Measurements from ENCODE around the gene ZBTB16. TPM values are rescaled to one million over a fixed set of nuclear protein-coding genes. Genes with fewer than 3 reads are reported as not detected.

ZBTB16 gene
- total and polyA plus RNA-seq, 4 donors = 8.9 to 140 (median 34.5) TPM

- 42% methylated on average over 8 of the region's 8 CpGs for WGBS
- no peaks in the 10 kb centered on the region for H3K36me3 ChIP-seq (ENCODE audit: control insufficient read depth in 4 of 4, insufficient read depth in 3 of 4, low read depth in 1 of 4, low read length in 3 of 4)
- H3K4me1 ChIP-seq (ENCODE audit: control insufficient read depth in 4 of 4, insufficient read depth in 4 of 4, low read length in 3 of 4) = peaks cover 37 to 94% (median 81%) of the 10 kb centered on the region in 4 donors
- no peak for DNase-seq (ENCODE audit: low spot score)
- no peak overlapping the region for H3K9ac ChIP-seq (ENCODE audit: low read depth in 1 of 2, low read length in 2 of 2)
- no peaks in the 10 kb centered on the region for H3K27me3 ChIP-seq (ENCODE audit: control insufficient read depth in 4 of 4, insufficient read depth in 4 of 4, low read length in 3 of 4)
- no peak overlapping the region for H3K4me3 ChIP-seq (ENCODE audit: low read depth in 1 of 3, low read length in 3 of 3)
- TF ChIP-seq RAD21 (IDR thresholded peaks at IDR 0.05) = peak; percentile 36 to 58
- peak; percentile 40 to 44 for TF ChIP-seq JUND (IDR thresholded peaks at IDR 0.05)
- no peak for TF ChIP-seq GABPA (IDR thresholded peaks at IDR 0.05 in 1 of 2, conservative IDR thresholded peaks at IDR 0.05 in 1 of 2)
- no peak for TF ChIP-seq CTCF (IDR thresholded peaks at IDR 0.05; ENCODE audit: low read depth, low read length, missing input control)
- peak; percentile 67 to 74 for TF ChIP-seq RXRA (IDR thresholded peaks at IDR 0.05)
- TF ChIP-seq HNF4A (conservative IDR thresholded peaks at IDR 0.05) = peak; percentile 59 to 75
- TF ChIP-seq REST (IDR thresholded peaks at IDR 0.05) = no peak
- TF ChIP-seq YY1 (IDR thresholded peaks at IDR 0.05) = peak; percentile 43
- TF ChIP-seq SP1 (IDR thresholded peaks at IDR 0.05) = peak; percentile 71
- TF ChIP-seq EGR1 (IDR thresholded peaks at IDR 0.05; ENCODE audit: low read depth in 2 of 2) = no peak
- peak overlapping the region; percentile 16 to 58 for H3K27ac ChIP-seq (ENCODE audit: low read depth in 1 of 2, low read length in 2 of 2)
- H3K9me3 ChIP-seq (ENCODE audit: control insufficient read depth in 4 of 4, low read length in 3 of 4) = no peaks in the 10 kb centered on the region
Observed at GRCh38 chr11:114176321-114176720, 116.8 kb downstream of the ZBTB16 start.

- Histone ChIP-seq H3K27ac (ENCODE audit: low read depth in 1 of 2, low read length in 2 of 2) (peak overlapping the region; percentile 50 to 75), H3K27me3 (ENCODE audit: control insufficient read depth in 4 of 4, insufficient read depth in 4 of 4, low read length in 3 of 4) (no peaks in the 10 kb centered on the region), H3K36me3 (ENCODE audit: control insufficient read depth in 4 of 4, insufficient read depth in 3 of 4, low read depth in 1 of 4, low read length in 3 of 4) (no peaks in the 10 kb centered on the region), H3K4me3 (ENCODE audit: low read depth in 1 of 3, low read length in 3 of 3) (no peak overlapping the region), H3K9me3 (ENCODE audit: control insufficient read depth in 4 of 4, low read length in 3 of 4) (no peaks in the 10 kb centered on the region), H3K9ac (ENCODE audit: low read depth in 1 of 2, low read length in 2 of 2) (peak overlapping the region in 1 of 2 donors; percentile 56), H3K4me1 (ENCODE audit: control insufficient read depth in 4 of 4, insufficient read depth in 4 of 4, low read length in 3 of 4) (peaks cover 35 to 96% (median 78%) of the 10 kb centered on the region in 4 donors)
- TF ChIP-seq TAF1 (conservative IDR thresholded peaks at IDR 0.05) (no peak), GABPA (IDR thresholded peaks at IDR 0.05 in 1 of 2, conservative IDR thresholded peaks at IDR 0.05 in 1 of 2) (no peak), RXRA (IDR thresholded peaks at IDR 0.05) (no peak), REST (IDR thresholded peaks at IDR 0.05) (no peak), HNF4A (conservative IDR thresholded peaks at IDR 0.05) (no peak), FOXA2 (IDR thresholded peaks at IDR 0.05) (no peak), NR2F2 (IDR thresholded peaks at IDR 0.05) (no peak), JUND (IDR thresholded peaks at IDR 0.05) (no peak), ATF3 (IDR thresholded peaks at IDR 0.05) (no peak), FOXA1 (IDR thresholded peaks at IDR 0.05) (no peak), ZBTB33 (IDR thresholded peaks at IDR 0.05) (no peak), RAD21 (IDR thresholded peaks at IDR 0.05) (no peak), MAX (IDR thresholded peaks at IDR 0.05) (no peak), CTCF (IDR thresholded peaks at IDR 0.05; ENCODE audit: low read depth, low read length, missing input control) (no peak), HNF4G (IDR thresholded peaks at IDR 0.05) (no peak), SP1 (IDR thresholded peaks at IDR 0.05) (no peak)
- no peak for DNase-seq (ENCODE audit: low spot score)
- WGBS = 52% methylated on average over 1 of the region's 1 CpG
Observed at GRCh38 chr11:114178656-114179055, 119.1 kb downstream of the ZBTB16 start.

Measured in liver (tissue), 9 donors.